A172 (cell line): Measurements from ENCODE around the gene DENND4C. TPM values are rescaled to one million over a fixed set of nuclear protein-coding genes. Genes with fewer than 3 reads are reported as not detected.
"Not testable (repeated sequence)": the region's sequence is repeated elsewhere in the genome, so short reads cannot be mapped to it uniquely, and the experiment has no call there.

Source experiments
- DNase-seq: peaks from one replicate; pipeline ENCODE4 v3.0.0-alpha.2; 2015; ENCODE audit warnings: low spot score
- total RNA-seq: library from RNA; depleted of rRNA; stranded (reverse); fragments of >200 nt; shearing (Covaris generic); gene quantifications from 2 replicates; pipeline ENCODE4 v1.2.3, GENCODE V29; 2014; rRNA removed

The DENND4C gene
- total RNA-seq: 29.6 and 40.0 TPM in 2 replicates

- peak; percentile 75 for DNase-seq
Observed at GRCh38 chr9:19230355-19231125, at the start of gene DENND4C. DENND4C (plus strand) TSS chr9:19230693; CDS start chr9:19276175, 45,482 bp downstream.

- DNase-seq: no peak
Observed at GRCh38 chr9:19180991-19181390, 49.5 kb upstream of the DENND4C start.

DNA sequence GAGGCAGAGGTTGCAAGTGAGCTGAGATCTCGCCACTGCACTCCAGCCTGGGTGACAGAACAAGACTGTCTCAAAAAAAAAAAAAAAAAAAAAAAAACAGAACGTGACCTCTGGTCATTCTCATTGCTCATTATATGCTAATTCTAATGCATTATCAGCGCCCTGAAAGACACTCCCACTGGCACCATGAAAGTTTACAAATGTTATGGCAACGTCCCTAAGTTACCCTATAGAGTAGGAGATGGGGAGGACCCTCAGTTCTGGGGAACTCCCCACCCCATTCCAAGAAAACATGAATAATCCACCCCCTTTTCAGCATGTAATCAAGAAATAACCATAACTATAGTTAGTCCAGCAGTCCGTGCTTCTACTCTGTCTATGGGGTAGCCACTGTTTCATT is 48.9 kb upstream of the DENND4C start:
- DNase-seq: no peak

DNA sequence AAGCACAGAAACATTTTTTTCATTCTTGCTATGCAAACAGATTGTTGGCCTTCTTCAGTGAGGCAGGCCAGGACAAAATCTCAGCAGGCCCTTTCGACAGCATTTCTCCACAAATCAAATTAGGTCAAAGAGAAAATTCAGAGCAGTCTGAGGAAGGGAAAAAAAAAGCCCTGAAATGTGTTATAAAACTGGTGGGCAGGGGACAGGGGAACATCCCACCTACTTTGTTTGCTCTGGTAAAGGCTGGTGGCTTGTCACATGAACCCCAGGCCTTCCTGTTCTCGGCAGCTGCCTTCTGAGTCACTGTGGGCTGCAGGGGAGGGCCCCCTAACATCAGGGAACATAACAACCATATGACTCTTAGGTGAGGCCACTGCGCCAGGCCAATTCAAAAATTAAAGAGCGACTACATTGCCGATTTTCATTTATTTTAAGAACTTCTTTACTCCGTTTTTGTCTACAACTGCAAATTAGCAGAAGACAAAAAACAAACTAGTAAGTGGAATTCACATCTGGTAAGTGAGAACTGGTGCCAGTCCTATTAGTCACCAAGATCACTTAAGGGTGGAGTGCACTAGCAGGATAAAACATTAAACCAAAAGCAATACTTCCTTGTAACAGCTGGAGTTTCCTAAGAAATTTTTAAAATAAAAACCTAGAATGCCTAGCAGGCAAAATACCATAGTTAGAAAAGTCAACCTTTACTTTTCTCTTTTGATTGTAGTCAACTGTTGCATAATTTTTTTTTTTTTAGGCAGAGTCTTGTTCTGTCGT is 46.2 kb upstream of the DENND4C start:
- DNase-seq: peak; percentile 83

DNA sequence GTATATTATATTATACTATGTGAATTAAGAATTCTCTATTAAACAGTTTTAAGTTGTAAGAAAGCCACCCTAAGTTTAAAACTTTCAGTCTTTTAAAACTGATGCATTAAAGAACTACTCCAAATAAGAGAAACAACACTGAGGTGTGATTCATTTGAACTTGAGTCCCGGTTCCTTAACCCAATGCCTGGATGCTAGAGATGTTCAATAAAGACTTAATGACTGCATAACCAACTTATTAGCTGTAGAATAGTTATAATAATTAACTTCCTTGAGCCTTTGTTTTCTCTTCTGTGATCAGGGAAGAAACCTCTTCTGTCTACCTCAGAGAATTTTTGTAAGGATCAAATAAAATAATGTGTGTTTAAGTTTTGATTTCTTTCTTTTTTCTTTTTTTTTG is 45.3 kb upstream of the DENND4C start:
- DNase-seq: no peak

DNA sequence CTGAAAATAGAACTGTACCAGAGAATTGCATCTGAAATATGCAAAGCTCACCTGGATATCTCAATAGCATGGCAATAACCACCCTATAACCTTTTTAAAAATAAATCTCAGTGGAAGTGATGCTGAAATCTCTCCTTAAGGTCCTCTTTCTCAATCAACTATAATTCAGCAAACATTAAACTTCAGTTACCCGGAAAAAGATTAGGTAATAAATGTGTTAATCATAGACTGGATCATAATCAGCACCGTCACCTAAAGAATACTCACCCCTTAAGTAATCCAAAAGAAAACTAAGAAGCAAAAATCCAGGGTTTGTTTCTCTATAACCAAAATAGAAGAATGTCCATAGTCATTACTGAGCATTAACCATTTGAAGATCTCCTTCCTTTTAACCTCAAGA is 44.3 kb upstream of the DENND4C start:
- no peak for DNase-seq

DNA sequence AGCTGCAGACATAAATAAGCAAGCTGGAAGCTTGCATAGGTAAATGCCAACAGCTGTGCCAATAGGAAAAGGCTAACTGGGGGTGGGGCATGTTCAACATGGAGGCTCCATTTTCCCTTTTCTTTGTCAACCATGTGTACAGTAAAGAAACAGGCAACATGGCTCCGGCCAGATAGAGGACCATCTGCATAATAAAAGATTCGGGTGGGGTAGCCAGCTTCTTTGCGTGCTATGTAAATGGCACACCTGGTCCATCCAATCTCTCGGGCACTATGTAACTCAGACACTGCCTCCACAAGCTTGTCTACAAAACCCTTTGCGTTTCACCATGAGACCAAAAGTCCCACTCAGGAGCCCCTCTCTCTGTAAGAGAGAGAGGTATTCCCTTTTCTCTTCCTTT is 41.7 kb upstream of the DENND4C start:
- DNase-seq: no peak

DNA sequence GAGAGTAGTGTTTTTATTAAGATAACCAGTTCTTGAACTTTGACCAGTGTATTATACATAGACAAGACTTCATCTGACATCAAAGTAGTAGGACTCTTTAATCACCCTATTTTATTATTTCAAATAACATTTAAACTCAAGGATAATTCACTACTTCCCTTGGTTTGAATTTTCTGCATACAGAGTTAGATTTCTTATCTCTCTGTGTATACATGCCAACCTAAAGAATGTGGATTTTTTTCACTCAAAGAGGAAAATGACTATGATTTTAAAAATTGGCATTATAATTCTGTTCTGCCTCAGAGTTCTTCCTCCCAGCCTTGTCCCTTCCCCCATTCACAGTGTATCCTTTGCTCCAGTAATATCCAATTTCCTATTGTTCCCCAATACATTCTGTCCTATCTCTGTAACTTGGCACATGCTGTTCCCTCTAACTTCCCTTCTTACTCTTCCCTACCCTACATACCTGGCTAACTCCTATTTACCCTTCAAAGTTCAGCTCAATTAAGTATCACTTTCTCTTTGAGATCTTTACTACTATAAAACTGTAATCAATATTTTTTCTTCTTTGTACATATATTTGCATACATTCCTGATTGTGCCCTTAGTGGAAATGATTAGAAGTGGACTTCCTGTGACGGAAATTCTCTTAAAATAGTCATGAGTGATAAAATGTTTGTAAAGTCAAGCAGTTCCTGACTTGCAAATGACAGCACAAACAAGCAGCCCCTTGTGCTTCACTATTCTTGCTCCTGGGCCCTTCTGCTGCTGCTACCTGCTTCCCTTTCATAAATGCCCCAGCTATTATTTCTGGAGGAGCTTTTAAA is 38.1 kb upstream of the DENND4C start:
- DNase-seq: no peak

DNA sequence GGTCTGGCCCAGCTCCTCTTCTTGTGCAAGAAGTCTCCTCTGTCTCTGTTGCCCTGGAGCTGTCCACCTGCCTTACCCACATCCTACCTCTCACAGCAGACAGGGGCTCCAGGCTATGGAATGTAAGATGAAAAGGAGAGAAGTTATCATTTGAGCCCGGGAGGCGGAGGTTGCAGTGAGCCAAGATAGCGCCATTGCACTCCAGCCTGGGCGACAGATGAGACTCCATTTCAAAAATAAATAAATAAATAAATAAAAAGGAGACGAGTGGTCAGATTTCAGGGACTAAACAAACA is 37.5 kb upstream of the DENND4C start:
- no peak for DNase-seq

- DNase-seq: not testable (repeated sequence)
Observed at GRCh38 chr9:19193358-19193973, 37.0 kb upstream of the DENND4C start.

DNA sequence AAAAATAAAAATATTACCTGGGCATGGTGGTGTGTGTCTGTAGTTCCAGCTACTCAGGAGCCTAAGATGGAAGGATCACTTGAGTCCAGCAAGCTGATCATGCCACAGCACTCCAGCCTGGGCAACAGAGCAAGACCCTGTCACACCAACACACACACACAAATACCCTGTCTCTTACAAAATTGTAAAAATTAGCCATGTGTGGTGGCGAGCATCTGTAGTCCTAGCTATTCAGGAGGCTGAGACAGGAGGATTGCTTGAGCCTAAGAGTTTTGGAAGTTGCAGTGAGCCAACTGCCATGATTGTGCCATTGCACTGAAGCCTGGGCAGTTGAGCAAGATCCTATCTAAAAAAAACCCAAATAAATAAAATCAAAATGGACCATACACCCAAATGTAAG is 32.1 kb upstream of the DENND4C start:
- no peak for DNase-seq

GRCh38 chr9:19199012-19199411 is 31.5 kb upstream of the DENND4C start:
- no peak for DNase-seq

DNA sequence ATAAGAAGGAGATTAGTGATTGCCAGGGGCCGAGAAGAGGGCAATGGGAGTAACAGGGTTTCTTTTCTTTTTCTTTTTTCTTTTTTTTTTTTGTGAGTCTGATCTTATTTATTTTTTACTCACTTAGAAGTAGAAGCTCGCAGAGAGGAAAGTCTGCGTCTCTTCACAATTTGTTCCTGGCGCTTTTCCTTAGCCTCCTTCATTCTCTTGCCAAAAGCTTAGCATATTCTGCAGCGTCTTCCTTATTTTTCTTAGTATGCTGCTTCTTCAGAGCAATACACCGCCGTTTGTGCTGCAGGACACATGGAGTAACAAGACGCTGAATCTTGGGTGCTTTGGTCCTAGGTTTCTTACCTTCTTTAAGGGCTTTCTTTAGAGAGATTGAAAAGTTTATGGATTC is 30.3 kb upstream of the DENND4C start:
- DNase-seq: no peak

DNA sequence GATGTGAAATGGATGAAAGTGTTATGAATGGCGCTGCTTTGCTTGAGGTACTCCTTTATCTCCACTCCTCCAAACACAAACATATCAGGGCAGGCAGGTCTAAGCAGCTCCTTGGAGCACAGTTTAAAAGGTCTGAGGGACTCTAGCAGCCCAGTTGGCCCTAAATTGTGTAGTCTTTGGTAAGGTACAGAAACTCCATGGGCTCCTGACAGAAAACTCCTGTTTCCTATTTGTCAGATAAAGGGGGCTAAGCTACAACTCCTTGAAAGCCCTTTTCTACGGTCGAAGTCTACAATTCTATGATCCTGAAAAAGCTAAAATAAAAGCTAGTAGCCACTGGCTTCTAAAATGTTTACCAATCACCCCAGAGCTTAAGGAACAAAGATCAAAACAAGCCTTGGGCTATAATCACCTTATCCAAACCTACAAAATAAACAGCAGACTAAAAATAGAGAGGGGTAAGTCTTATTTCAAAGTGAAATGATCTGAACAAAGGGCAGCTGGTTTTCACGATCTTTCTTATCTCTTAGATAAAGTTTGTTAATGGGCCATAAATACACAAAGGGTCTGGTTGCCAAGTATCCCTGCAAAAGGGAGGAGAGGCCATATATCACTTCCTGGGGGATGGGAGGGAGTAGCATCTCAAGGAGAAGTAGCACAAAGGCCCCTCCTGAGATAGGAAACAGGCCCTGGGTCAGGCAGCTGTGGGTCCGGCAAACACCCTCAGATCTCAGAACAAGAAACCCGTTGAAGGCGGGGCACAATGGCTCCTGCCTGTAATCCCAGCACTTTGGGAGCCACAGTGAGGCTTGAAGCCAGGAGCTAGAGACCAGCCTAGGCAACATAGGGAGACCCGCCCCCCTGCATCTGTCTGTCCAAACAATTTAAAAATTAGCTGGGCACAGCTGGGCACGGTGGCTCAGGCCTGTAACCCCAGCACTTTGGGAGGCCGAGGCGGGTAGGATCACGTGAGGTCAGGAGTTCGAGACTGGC is 28.3 kb upstream of the DENND4C start:
- DNase-seq: peak; percentile 13

DNA sequence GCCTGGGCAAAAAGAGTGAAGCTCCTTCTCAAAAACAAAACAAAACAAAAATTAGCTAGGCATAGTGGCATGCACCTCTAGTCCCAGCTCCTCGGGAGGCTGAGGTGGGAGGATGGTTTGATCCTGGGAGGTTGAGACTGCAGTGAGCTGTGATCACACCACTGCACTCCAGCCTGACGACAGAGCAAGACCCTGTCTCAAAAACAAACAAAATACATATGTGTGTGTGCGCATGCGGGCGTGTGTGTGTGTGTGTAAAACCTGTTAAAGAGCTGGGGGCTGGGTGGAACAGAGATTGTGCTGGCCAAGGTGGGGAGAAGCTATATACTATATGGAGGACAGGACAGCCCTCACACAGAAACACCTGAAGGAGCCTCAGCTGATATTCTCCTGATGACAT is 27.4 kb upstream of the DENND4C start:
- DNase-seq: no peak

- DNase-seq: no peak
Observed at GRCh38 chr9:19208653-19209052, 21.8 kb upstream of the DENND4C start.

DNA sequence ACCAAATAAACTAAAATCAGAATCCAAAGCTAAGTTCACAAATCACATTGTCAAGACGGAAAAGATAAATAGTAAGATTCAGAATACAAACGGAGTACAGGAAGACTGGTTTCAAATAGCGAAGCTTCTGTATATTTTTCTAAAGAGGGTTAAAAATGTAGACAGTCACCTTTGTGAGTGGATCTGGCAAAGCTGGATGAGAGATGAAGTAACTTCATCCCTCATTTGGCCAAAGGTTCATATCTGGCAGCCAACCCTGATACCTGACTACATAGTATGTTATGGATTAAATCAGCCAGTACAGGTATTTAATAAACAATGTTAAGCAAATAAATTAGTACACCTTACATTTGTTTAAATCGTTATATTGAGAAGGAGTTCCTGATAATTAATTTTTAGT is 21.3 kb upstream of the DENND4C start:
- no peak for DNase-seq

DNA sequence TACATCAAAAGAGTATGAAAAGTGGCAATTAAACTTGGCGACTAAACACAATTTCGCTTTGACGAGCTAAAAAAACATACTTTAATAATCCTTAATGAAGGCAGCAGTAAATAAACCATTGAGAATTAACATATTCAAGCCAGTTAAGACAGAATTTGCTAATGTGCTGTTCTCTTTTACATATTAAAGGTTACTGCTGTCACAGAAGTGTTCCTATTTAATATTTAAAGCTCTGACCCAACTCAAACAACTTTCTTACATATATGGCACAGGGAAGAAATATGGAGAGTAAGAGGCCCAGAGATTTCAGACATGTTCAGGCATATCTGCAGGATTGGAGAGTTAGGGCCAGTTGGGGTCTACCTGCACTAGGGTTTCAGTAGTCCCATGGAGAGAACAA is 16.7 kb upstream of the DENND4C start:
- DNase-seq: no peak

DNA sequence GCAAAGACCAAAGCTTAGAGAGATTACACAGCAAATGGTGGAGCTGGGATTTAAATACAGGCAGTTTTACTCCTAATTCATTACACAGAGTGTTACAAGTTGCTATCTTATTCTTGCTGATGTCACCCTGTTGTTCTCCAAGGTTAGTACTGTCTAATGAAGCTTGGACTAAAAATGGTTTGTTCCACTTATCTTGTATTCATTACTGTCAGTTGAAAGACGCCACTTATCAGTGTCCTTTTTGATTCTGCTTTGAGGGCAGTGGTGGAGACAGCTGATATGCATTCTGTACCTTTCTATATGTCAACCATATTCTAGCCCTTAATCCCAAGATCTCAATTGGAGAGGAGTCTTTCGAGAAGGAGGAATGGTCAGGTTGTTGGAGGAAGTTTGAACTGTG is 14.0 kb upstream of the DENND4C start:
- no peak for DNase-seq

DNA sequence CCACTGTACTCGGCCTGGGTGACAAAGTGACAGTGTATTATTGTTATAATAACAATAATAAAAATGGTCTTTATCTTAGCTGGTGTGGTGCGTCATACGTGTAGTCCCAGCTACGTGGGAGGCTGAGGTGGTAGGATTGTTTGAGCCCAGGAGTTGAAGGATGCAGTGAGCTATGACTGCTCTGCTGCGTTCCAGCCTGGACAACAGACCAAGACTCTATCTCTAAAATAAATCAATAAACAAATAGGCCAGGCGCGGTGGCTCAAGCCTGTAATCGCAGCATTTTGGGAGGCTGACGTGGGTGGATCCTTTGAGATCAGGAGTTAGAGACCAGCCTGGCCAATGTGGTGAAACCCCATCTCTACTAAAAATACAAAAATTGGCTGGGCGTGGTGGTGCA is 9.2 kb upstream of the DENND4C start:
- DNase-seq: no peak

DNA sequence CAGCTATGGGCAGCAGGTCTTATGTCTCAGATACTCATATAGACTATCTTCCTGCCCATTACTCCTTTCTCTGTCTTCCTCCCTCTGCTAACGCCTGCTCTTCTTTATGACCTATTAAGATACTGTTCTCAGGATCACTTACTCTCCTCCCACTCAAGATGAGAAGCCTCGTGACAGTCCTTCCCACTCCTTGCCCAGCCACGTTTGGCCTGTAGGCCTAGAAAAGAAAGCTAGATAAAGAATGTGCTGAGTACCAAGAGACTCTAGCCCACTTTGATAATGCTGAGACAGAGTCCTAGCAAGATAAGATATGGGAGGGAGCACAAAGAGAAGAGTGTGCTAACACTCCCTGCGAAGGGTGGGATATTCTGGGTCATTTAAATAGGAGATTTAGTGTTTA is 6.8 kb upstream of the DENND4C start:
- DNase-seq: no peak
